SH-SY5Y (cell line): ENCODE data around the gene L3MBTL1.

Experiments used
- GATA2 ChIP-seq: IDR thresholded peaks from 2 replicates; pipeline ENCODE4 v1.6.1; 2011; ENCODE audit warnings: mild to moderate bottlenecking, low read depth, low read length
- GATA3 ChIP-seq: IDR thresholded peaks from 2 replicates; pipeline ENCODE4 v1.6.1; 2011; ENCODE audit warnings: low read depth, mild to moderate bottlenecking, low read length, moderate library complexity

DNA sequence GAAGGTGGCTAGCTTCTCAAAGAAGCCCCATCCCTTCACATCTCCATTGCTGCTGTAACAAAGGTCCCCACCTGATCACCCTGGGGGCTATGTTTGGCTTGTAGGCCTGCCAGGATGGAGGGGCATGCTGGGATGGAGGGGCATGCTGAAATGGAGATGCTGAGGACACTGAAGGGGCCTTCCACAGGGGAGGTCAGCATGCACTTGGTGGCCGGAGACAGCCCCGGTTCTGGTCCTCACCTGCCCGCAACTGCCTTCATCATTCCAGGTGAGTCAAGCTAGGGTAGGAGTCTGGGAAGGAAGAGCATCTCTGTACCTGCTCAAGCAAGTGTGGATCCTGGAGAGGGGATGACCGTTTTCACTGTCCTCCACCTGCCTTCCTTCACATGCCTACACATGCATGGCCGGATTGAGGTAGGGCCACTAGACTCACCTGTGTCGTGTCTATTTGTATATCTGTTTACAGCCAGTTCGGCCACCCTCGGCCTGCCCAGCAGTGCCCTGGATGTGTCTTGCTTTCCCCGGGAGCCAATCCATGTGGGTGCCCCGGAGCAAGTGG is 6.0 kb downstream of the L3MBTL1 start:
- TF ChIP-seq GATA3: no peak
- TF ChIP-seq GATA2: no peak
